ENCODE measurements around the gene G6PD.

G6PD gene

DNA sequence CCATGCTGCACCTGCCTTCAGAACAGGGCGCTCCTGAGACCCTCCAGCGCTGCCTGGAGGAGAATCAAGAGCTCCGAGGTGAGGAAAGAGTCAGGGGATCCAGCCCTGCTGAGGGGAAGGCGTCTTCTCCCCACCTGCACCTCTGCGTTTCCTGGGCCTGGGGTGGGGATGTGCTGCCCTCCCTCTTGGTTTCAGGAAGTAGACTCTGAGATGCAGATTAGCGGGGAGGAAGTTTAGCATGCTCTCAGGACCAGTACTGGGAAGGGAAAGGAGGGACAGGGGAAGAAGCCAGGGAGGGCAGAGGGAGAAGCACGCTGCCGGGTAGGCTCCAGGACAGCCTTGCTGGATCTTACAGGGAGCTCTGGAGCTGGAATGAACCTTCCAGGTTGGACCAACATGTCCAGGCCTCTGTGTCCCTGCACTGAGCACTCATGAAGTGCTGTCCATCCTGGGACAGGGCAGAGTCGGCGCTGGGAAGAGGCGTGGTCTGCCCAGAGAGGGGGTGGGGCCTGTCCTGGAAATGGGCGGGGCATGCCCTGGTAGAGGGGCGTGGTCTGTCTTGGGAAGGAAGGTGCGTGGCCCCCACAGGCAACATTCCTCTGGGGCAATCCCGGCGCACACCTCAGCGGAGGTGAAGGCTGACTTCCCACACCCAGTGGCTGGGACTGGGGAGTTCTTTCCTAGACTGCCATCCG is 5.6 kb upstream of the G6PD start:
- ATAC-seq: peak; percentile 7; the same call in 2 of the 3 replicates

GRCh38 chrX:154549766-154550165 is 3.1 kb upstream of the G6PD start:
- no peak for ATAC-seq
- no peak for TF ChIP-seq GLIS3 (CRISPR knock-in tag; IDR thresholded peaks at IDR 0.05)
- TF ChIP-seq CREB5 (CRISPR knock-in tag; IDR thresholded peaks at IDR 0.05; ENCODE audit: low read depth): no peak
- no peak for TF ChIP-seq ZFP3 (CRISPR knock-in tag; IDR thresholded peaks at IDR 0.05)
- no peak for TF ChIP-seq BACH2 (CRISPR knock-in tag; IDR thresholded peaks at IDR 0.05; ENCODE audit: borderline replicate concordance)
- no peak for TF ChIP-seq ARNTL (CRISPR knock-in tag; IDR thresholded peaks at IDR 0.05; ENCODE audit: borderline replicate concordance, low read depth)
- no peak for TF ChIP-seq ZNF565 (CRISPR knock-in tag; conservative IDR thresholded peaks at IDR 0.05; ENCODE audit: low read depth)
- no peak for TF ChIP-seq ISL1 (CRISPR knock-in tag; IDR thresholded peaks at IDR 0.05)
- TF ChIP-seq SNAI2 (CRISPR knock-in tag; IDR thresholded peaks at IDR 0.05): no peak
- no peak for TF ChIP-seq CSDC2 (CRISPR knock-in tag; IDR thresholded peaks at IDR 0.05)
- no peak for TF ChIP-seq OSR1 (CRISPR knock-in tag; IDR thresholded peaks at IDR 0.05)

- peak; percentile 1; the same call in 2 of the 3 replicates for ATAC-seq
- TF ChIP-seq TCF4 (CRISPR knock-in tag; IDR thresholded peaks at IDR 0.05; ENCODE audit: borderline replicate concordance) (no peak), CREB5 (CRISPR knock-in tag; IDR thresholded peaks at IDR 0.05; ENCODE audit: low read depth) (no peak), BACH2 (CRISPR knock-in tag; IDR thresholded peaks at IDR 0.05; ENCODE audit: borderline replicate concordance) (no peak), ISL1 (CRISPR knock-in tag; IDR thresholded peaks at IDR 0.05) (no peak), ZNF8 (CRISPR knock-in tag; IDR thresholded peaks at IDR 0.05) (no peak), GLIS3 (CRISPR knock-in tag; IDR thresholded peaks at IDR 0.05) (no peak), ZNF565 (CRISPR knock-in tag; conservative IDR thresholded peaks at IDR 0.05; ENCODE audit: low read depth) (no peak), ZNF70 (CRISPR knock-in tag; IDR thresholded peaks at IDR 0.05) (no peak)
- TF ChIP-seq, protein P1, sequence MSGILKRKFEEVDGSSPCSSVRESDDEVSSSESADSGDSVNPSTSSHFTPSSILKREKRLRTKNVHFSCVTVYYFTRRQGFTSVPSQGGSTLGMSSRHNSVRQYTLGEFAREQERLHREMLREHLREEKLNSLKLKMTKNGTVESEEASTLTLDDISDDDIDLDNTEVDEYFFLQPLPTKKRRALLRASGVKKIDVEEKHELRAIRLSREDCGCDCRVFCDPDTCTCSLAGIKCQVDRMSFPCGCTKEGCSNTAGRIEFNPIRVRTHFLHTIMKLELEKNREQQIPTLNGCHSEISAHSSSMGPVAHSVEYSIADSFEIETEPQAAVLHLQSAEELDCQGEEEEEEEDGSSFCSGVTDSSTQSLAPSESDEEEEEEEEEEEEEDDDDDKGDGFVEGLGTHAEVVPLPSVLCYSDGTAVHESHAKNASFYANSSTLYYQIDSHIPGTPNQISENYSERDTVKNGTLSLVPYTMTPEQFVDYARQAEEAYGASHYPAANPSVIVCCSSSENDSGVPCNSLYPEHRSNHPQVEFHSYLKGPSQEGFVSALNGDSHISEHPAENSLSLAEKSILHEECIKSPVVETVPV (CRISPR knock-in tag; IDR thresholded peaks at IDR 0.05): no peak
- TF ChIP-seq, protein P2, sequence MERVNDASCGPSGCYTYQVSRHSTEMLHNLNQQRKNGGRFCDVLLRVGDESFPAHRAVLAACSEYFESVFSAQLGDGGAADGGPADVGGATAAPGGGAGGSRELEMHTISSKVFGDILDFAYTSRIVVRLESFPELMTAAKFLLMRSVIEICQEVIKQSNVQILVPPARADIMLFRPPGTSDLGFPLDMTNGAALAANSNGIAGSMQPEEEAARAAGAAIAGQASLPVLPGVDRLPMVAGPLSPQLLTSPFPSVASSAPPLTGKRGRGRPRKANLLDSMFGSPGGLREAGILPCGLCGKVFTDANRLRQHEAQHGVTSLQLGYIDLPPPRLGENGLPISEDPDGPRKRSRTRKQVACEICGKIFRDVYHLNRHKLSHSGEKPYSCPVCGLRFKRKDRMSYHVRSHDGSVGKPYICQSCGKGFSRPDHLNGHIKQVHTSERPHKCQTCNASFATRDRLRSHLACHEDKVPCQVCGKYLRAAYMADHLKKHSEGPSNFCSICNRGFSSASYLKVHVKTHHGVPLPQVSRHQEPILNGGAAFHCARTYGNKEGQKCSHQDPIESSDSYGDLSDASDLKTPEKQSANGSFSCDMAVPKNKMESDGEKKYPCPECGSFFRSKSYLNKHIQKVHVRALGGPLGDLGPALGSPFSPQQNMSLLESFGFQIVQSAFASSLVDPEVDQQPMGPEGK (CRISPR knock-in tag; IDR thresholded peaks at IDR 0.05; ENCODE audit: borderline replicate concordance): no peak
- TF ChIP-seq, protein P3, sequence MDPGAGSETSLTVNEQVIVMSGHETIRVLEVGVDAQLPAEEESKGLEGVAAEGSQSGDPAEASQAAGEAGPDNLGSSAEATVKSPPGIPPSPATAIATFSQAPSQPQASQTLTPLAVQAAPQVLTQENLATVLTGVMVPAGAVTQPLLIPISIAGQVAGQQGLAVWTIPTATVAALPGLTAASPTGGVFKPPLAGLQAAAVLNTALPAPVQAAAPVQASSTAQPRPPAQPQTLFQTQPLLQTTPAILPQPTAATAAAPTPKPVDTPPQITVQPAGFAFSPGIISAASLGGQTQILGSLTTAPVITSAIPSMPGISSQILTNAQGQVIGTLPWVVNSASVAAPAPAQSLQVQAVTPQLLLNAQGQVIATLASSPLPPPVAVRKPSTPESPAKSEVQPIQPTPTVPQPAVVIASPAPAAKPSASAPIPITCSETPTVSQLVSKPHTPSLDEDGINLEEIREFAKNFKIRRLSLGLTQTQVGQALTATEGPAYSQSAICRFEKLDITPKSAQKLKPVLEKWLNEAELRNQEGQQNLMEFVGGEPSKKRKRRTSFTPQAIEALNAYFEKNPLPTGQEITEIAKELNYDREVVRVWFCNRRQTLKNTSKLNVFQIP (CRISPR knock-in tag; IDR thresholded peaks at IDR 0.05; ENCODE audit: borderline replicate concordance, low read depth): no peak
These were observed 1.3 kb upstream of the G6PD start for GRCh38 chrX:154548028-154548316.

GRCh38 chrX:154547245-154548027 is 790 bp upstream of the G6PD start, which contains the start of gene IKBKG:
Gene IKBKG (plus strand): TSS chrX:154547620. CDS start chrX:154552003, 4,383 bp downstream.
- ATAC-seq: peak; percentile 90
- no peak for TF ChIP-seq CSDC2 (CRISPR knock-in tag; IDR thresholded peaks at IDR 0.05)
- no peak for TF ChIP-seq ZNF8 (CRISPR knock-in tag; IDR thresholded peaks at IDR 0.05)
- no peak for TF ChIP-seq TOX (CRISPR knock-in tag; IDR thresholded peaks at IDR 0.05; ENCODE audit: borderline replicate concordance)
- TF ChIP-seq SNAI2 (CRISPR knock-in tag; IDR thresholded peaks at IDR 0.05): no peak
- no peak for TF ChIP-seq ESRRG (CRISPR knock-in tag; IDR thresholded peaks at IDR 0.05)
- TF ChIP-seq ARNTL (CRISPR knock-in tag; IDR thresholded peaks at IDR 0.05; ENCODE audit: borderline replicate concordance, low read depth): no peak
- TF ChIP-seq, protein P2 (CRISPR knock-in tag; IDR thresholded peaks at IDR 0.05; ENCODE audit: borderline replicate concordance): no peak
- no peak for TF ChIP-seq CREB5 (CRISPR knock-in tag; IDR thresholded peaks at IDR 0.05; ENCODE audit: low read depth)
- no peak for TF ChIP-seq GLIS3 (CRISPR knock-in tag; IDR thresholded peaks at IDR 0.05)
- TF ChIP-seq ZNF565 (CRISPR knock-in tag; conservative IDR thresholded peaks at IDR 0.05; ENCODE audit: low read depth): no peak
- TF ChIP-seq, protein P1 (CRISPR knock-in tag; IDR thresholded peaks at IDR 0.05): no peak
- TF ChIP-seq OSR1 (CRISPR knock-in tag; IDR thresholded peaks at IDR 0.05): no peak

Measured in SK-N-SH treated with all-trans-retinoic acid at 6 μM for 48 hours (cell line).